ENCODE results near the gene CACNA2D3. TPM values are rescaled to one million over a fixed set of nuclear protein-coding genes. Genes with fewer than 3 reads are reported as not detected.

Gene CACNA2D3
- total RNA-seq, 1 experiment from 2014 or later, result not detected

- DNase-seq (ENCODE audit: low spot score), result no peak
These were observed 866.7 kb downstream of the CACNA2D3 start for GRCh38 chr3:54988838-54989630.

- no peak for DNase-seq (ENCODE audit: low spot score)
These were observed 871.8 kb downstream of the CACNA2D3 start for GRCh38 chr3:54994111-54994513.

DNA sequence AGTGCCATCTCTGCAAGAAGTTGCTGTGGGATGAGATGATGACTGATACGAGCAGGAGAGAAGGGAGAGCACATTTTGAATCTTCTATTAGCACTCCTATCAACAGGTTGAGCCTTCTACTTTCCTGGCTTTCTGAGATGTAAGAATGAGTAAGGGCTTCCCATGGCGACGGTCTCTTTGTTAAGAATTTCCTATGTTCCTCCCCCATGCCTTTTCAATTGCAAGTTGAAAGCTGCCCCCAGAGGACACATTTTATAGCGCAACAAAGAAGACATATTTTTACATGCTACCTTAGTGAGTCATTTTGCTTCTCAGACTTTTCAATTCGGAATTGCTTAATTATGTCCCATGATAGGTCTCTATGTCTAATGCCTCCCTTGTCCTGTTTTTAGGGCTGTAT lies 876.8 kb downstream of the CACNA2D3 start:
- peak; percentile 2 for DNase-seq (ENCODE audit: low spot score)

- no peak for DNase-seq (ENCODE audit: low spot score)
These were observed 877.5 kb downstream of the CACNA2D3 start for GRCh38 chr3:54999811-55000210.

GRCh38 chr3:55000546-55000945 lies 878.2 kb downstream of the CACNA2D3 start:
- DNase-seq (ENCODE audit: low spot score), result no peak

DNA sequence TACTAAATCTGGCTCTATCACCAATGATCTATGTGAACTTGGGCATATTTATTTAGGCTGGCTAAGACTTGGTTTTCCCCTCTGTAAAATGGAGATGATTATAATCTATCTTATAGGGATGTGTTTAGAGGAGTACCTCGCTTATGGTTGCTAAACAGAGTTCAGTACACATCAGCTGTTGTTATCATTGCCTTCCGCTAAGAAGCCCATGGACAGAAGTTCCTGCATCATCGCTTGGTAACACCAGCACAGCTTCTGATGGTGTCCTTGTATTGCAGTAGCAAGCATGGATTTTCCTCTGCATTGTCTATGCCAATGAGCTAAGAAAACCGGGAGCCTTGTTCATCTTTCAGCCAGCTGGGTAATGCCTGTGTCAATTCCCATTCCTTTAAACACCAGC lies 878.6 kb downstream of the CACNA2D3 start:
- no peak for DNase-seq (ENCODE audit: low spot score)

DNA sequence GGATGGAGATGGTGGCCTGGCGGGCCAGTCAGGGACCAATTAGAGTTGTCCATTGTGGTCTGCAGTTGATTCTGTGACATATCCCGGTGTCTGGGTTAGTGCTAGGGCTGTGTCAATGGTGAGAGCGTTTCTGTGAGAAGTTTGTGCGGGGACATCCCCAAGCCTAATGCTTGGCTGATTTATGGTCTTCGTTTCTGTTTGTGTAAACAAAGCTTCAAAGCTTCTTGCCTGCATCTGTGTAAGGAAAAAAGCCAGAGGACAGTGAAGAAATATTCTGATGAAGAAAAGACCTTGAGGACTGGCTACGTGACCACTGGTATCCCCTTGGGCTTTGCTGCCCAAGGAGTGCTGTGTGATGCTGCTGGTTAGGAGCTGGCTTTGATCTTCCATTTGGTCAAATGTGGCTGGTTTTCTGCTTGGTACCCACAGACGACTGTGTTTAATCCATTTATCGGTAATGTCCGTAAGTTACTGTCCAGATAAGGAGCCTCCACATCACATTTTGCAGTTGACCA lies 880.1 kb downstream of the CACNA2D3 start:
- no peak for DNase-seq (ENCODE audit: low spot score)

DNA sequence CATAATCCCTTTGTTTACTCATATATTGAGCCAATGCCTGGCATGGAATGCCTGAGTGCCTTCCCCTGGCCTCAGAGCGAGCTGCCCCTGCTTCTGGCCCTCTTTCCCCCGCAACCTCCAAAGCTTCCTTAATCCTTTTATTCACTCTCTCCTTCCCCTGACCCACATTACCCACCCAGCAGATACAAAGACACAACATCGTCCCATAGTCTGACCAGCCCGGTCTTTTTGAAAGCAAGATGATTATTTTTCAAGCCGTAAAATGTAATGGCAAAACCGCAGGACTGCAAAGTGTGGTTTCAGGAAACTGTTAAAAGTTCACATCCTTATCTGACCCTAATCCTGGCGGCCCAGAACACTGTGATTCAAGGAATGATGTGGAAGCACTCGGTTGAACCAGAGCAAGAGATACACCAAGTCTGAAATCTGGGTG lies 883.9 kb downstream of the CACNA2D3 start:
- no peak for DNase-seq (ENCODE audit: low spot score)

- no peak for DNase-seq (ENCODE audit: low spot score)
These were observed 885.6 kb downstream of the CACNA2D3 start for GRCh38 chr3:55007971-55008370.

- DNase-seq (ENCODE audit: low spot score), result no peak
These were observed 887.0 kb downstream of the CACNA2D3 start for GRCh38 chr3:55009372-55009771.

- no peak for DNase-seq (ENCODE audit: low spot score)
These were observed 889.7 kb downstream of the CACNA2D3 start for GRCh38 chr3:55012091-55012490.

DNA sequence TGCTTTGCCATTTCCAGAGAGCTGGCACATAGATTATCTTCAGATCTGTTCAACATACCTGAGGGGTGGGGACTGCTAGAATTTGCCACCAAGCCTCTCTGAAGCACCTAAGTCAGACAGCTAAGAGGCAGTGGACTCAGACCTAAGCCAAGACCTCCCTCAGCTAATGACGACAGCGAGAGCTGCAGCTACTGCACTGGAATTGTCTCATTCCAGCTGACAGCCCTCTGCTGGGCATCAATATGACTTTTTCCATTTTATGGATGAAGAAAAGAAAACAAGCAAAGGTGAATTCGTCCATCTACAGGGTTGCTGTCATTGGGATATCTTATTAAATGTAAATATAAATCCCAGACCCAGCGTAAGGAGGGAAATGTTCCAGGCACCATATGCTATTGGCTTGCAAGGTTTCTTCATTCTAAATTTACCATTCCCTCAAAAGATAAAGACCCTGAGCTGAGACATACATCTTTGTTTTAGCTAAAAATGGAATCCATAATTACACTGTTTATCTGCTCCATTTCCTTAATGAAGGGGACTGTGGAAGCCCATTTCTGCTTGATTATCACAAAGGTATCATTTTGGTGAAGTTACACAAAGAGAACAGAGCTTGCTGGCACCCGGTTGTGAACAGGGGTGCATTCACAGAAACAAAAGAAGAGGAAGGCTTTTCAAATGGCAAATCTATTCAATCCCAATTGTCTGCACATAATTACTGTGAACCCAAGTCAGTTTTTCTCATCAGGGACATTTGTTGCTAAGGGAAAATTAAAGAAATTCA lies 891.0 kb downstream of the CACNA2D3 start:
- DNase-seq (ENCODE audit: low spot score), result peak; percentile 4

- DNase-seq (ENCODE audit: low spot score), result no peak
These were observed 891.7 kb downstream of the CACNA2D3 start for GRCh38 chr3:55014081-55014480.

- no peak for DNase-seq (ENCODE audit: low spot score)
These were observed 892.6 kb downstream of the CACNA2D3 start for GRCh38 chr3:55014906-55015305.

DNA sequence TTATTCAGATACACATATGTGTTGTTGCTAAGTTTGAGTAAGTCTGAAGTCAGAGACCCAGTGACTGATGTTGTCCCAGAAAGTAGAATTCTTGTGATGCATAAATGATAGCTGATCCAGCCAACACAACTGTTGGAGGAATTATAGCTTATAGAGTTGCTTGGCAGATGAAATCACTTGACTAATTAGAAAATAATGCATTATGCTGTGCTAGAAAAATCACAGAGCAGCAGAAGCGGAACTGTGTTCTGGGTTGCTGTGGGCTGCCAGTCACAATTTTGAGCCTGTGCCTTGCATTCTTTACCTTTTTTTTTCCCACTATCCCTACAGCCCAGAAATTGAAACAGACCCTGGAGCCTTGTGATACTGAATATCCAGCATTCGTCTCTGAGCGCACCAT lies 895.5 kb downstream of the CACNA2D3 start:
- DNase-seq (ENCODE audit: low spot score), result no peak

- DNase-seq (ENCODE audit: low spot score), result no peak
These were observed 908.6 kb downstream of the CACNA2D3 start for GRCh38 chr3:55030938-55031337.

- no peak for DNase-seq (ENCODE audit: low spot score)
These were observed 914.7 kb downstream of the CACNA2D3 start for GRCh38 chr3:55036883-55037577.

GRCh38 chr3:55042591-55042990 lies 920.2 kb downstream of the CACNA2D3 start:
- DNase-seq (ENCODE audit: low spot score), result no peak

- no peak for DNase-seq (ENCODE audit: low spot score)
These were observed 922.1 kb downstream of the CACNA2D3 start for GRCh38 chr3:55044486-55044885.

GRCh38 chr3:55059027-55059629 lies 936.8 kb downstream of the CACNA2D3 start:
- no peak for DNase-seq (ENCODE audit: low spot score)

- no peak for DNase-seq (ENCODE audit: low spot score)
These were observed 938.8 kb downstream of the CACNA2D3 start for GRCh38 chr3:55060896-55061719.

Data from HT-29 (cell line).